HEK293T (cell line): ENCODE measurements around the gene UCN.

Experiments used
- BHLHE40 ChIP-seq: fragments of 450-650 bp; IDR thresholded peaks from 2 replicates; pipeline ENCODE4 v1.6.1; 2016; ENCODE audit warnings: mild to moderate bottlenecking, moderate library complexity, borderline replicate concordance
- ELF4 ChIP-seq: fragments of 450-650 bp; IDR thresholded peaks from 2 replicates; pipeline ENCODE4 v1.6.1; 2017; ENCODE audit warnings: antibody characterized with exemption
- FOXA1 ChIP-seq: fragments of 450-650 bp; IDR thresholded peaks from 2 replicates; pipeline ENCODE4 v1.6.1; 2016; ENCODE audit warnings: mild to moderate bottlenecking
- FOXK2 ChIP-seq: fragments of 450-650 bp; IDR thresholded peaks from 2 replicates; pipeline ENCODE4 v1.6.1; 2016; ENCODE audit warnings: mild to moderate bottlenecking
- FOXM1 ChIP-seq: fragments of 450-650 bp; IDR thresholded peaks from 2 replicates; pipeline ENCODE4 v1.6.1; 2017; ENCODE audit warnings: mild to moderate bottlenecking, borderline replicate concordance
- HDGF ChIP-seq: fragments of 450-650 bp; IDR thresholded peaks from 2 replicates; pipeline ENCODE4 v1.6.1; 2017; ENCODE audit warnings: antibody characterized with exemption, borderline replicate concordance
- L3MBTL2 ChIP-seq: fragments of 450-650 bp; conservative IDR thresholded peaks from 2 replicates; pipeline ENCODE4 v1.6.1; 2016; ENCODE audit warnings: mild to moderate bottlenecking
- NFRKB ChIP-seq: fragments of 450-650 bp; IDR thresholded peaks from 2 replicates; pipeline ENCODE4 v1.6.1; 2016; ENCODE audit warnings: mild to moderate bottlenecking, moderate library complexity
- PKNOX1 ChIP-seq: fragments of 450-650 bp; IDR thresholded peaks from 2 replicates; pipeline ENCODE4 v1.6.1; 2016
- SP1 ChIP-seq: fragments of 450-650 bp; IDR thresholded peaks from 2 replicates; pipeline ENCODE4 v1.6.1; 2017
- SUZ12 ChIP-seq: fragments of 450-650 bp; IDR thresholded peaks from 2 replicates; pipeline ENCODE4 v1.6.1; 2016; ENCODE audit warnings: mild to moderate bottlenecking
- TARDBP ChIP-seq: fragments of 450-650 bp; IDR thresholded peaks from 2 replicates; pipeline ENCODE4 v1.6.1; 2016

GRCh38 chr2:27335311-27335710, 27.1 kb upstream of the UCN start:
- TF ChIP-seq FOXM1: no peak
- no peak for TF ChIP-seq ELF4
- no peak for TF ChIP-seq BHLHE40
- no peak for TF ChIP-seq TARDBP
- TF ChIP-seq PKNOX1: no peak
- TF ChIP-seq L3MBTL2: no peak
- TF ChIP-seq SP1: no peak
- TF ChIP-seq FOXK2: no peak
- no peak for TF ChIP-seq SUZ12
- no peak for TF ChIP-seq HDGF
- no peak for TF ChIP-seq FOXA1
- no peak for TF ChIP-seq NFRKB
